ENCODE results near the gene GNAL.
A peak's percentile ranks its signal among the peaks of the same experiment; 100 is the strongest.
"Not testable (repeated sequence)": the region's sequence is repeated elsewhere in the genome, so short reads cannot be mapped to it uniquely, and the experiment has no call there.

GNAL gene

GRCh38 chr18:11669271-11669947, 19.7 kb upstream of the GNAL start:
- DNase-seq (ENCODE audit: low spot score), result no peak

GRCh38 chr18:11669948-11670275, 19.2 kb upstream of the GNAL start:
- no peak for DNase-seq (ENCODE audit: low spot score)

- no peak for DNase-seq (ENCODE audit: low spot score)
These were observed 17.9 kb upstream of the GNAL start for GRCh38 chr18:11671156-11671555.

GRCh38 chr18:11672198-11672597, 16.9 kb upstream of the GNAL start:
- DNase-seq (ENCODE audit: low spot score), result no peak

GRCh38 chr18:11672846-11673454, 16.1 kb upstream of the GNAL start:
- DNase-seq (ENCODE audit: low spot score), result no peak

GRCh38 chr18:11673560-11673959, 15.5 kb upstream of the GNAL start:
- DNase-seq (ENCODE audit: low spot score), result no peak

- DNase-seq (ENCODE audit: low spot score), result no peak
These were observed 14.9 kb upstream of the GNAL start for GRCh38 chr18:11674119-11674518.

GRCh38 chr18:11676386-11676785, 12.7 kb upstream of the GNAL start:
- no peak for DNase-seq (ENCODE audit: low spot score)

GRCh38 chr18:11676867-11677266, 12.2 kb upstream of the GNAL start:
- DNase-seq (ENCODE audit: low spot score), result no peak

- DNase-seq (ENCODE audit: low spot score), result no peak
These were observed 10.9 kb upstream of the GNAL start for GRCh38 chr18:11678211-11678610.

- DNase-seq (ENCODE audit: low spot score), result peak; percentile 48
These were observed 853 bp downstream of the GNAL start for GRCh38 chr18:11689669-11690565.

GRCh38 chr18:11690660-11691059, 1.6 kb downstream of the GNAL start:
- DNase-seq (ENCODE audit: low spot score), result not testable (repeated sequence)

- DNase-seq (ENCODE audit: low spot score), result no peak
These were observed 6.7 kb downstream of the GNAL start for GRCh38 chr18:11695736-11696135.

GRCh38 chr18:11696451-11696850, 7.4 kb downstream of the GNAL start:
- DNase-seq (ENCODE audit: low spot score), result no peak

GRCh38 chr18:11700876-11701275, 11.8 kb downstream of the GNAL start:
- DNase-seq (ENCODE audit: low spot score), result no peak

- DNase-seq (ENCODE audit: low spot score), result no peak
These were observed 21.5 kb downstream of the GNAL start for GRCh38 chr18:11710578-11710977.

GRCh38 chr18:11713756-11714155, 24.7 kb downstream of the GNAL start:
- DNase-seq (ENCODE audit: low spot score), result no peak

GRCh38 chr18:11714244-11714918, 25.3 kb downstream of the GNAL start:
- no peak for DNase-seq (ENCODE audit: low spot score)

- not testable (repeated sequence) for DNase-seq (ENCODE audit: low spot score)
These were observed 27.8 kb downstream of the GNAL start for GRCh38 chr18:11716767-11717315.

GRCh38 chr18:11719050-11719449, 30.0 kb downstream of the GNAL start:
- no peak for DNase-seq (ENCODE audit: low spot score)

- no peak for DNase-seq (ENCODE audit: low spot score)
These were observed 30.6 kb downstream of the GNAL start for GRCh38 chr18:11719621-11720020.

GRCh38 chr18:11721720-11722119, 32.7 kb downstream of the GNAL start:
- no peak for DNase-seq (ENCODE audit: low spot score)

All from GM03348 (cell line).